Uterus (tissue), 2 donors: Measurements from ENCODE around the gene PLEKHA4.

Source experiments
- POLR2A ChIP-seq, 2 donors: fragments of 450-650 bp; IDR thresholded peaks; one replicate each; pipeline ENCODE4 v1.6.1; 2016; ENCODE audit warnings: antibody characterized with exemption in 2 of 2, mild to moderate bottlenecking in 1 of 2, moderate library complexity in 1 of 2
- TF ChIP-seq, protein P1 (sequence below), 4 experiments: fragments of 200-600 bp in 2 of 4; fragments of 450-650 bp in 2 of 4; sonication (generic) in 2 of 4; IDR thresholded peaks; one replicate each; pipeline ENCODE4 v1.5.1; 2016 to 2019; ENCODE audit warnings: antibody characterized with exemption in 4 of 4, mild to moderate bottlenecking in 2 of 4, moderate library complexity in 1 of 4

DNA sequence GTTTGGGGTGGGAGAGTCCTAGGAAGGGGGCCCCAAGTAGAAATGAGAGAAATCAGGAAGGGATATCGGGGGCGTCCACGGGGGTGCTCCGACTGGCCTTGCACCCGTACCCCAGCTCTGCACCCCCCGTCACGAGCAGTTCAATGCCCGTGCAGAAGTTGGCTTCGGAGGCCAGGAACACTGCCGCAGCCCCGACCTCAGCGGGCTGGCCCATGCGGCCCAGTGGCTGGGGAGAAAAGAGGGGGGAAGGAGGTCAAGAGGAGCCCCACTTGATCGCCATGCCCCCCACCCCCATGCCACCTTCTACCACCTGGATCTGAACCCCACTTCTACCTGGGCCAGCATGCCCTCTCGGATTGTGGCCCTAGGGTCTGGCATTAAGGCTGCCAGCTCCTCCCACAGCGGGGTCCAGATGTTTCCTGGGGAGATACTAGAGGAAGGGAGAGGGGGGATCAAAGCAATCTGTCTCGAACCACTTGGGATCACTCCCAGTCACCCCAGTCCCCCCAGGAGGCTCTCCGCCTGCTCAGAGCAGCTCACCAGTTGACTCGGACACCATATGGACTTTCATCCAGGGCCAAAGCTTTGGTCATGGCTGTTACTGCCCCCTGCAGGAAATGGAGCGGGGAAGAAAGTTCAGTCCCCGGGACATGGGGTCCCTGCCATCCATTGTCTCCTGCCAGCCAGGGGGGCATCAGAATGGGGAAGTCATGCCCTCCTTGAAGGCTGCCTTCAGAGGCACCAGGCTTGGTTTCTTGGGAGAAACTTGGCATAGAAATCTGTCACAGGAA, 55.1 kb downstream of the PLEKHA4 start:
- TF ChIP-seq, protein P1, sequence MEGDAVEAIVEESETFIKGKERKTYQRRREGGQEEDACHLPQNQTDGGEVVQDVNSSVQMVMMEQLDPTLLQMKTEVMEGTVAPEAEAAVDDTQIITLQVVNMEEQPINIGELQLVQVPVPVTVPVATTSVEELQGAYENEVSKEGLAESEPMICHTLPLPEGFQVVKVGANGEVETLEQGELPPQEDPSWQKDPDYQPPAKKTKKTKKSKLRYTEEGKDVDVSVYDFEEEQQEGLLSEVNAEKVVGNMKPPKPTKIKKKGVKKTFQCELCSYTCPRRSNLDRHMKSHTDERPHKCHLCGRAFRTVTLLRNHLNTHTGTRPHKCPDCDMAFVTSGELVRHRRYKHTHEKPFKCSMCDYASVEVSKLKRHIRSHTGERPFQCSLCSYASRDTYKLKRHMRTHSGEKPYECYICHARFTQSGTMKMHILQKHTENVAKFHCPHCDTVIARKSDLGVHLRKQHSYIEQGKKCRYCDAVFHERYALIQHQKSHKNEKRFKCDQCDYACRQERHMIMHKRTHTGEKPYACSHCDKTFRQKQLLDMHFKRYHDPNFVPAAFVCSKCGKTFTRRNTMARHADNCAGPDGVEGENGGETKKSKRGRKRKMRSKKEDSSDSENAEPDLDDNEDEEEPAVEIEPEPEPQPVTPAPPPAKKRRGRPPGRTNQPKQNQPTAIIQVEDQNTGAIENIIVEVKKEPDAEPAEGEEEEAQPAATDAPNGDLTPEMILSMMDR (IDR thresholded peaks at IDR 0.05) = no peak
- no peak for TF ChIP-seq POLR2A (IDR thresholded peaks at IDR 0.05)
